Right renal cortex interstitium (tissue), 3 donors: ENCODE data around the gene LBHD2. TPM values are rescaled to one million over a fixed set of nuclear protein-coding genes. Genes with fewer than 3 reads are reported as not detected.

ENCODE experiments used
- polyA plus RNA-seq, 3 donors: library from polyadenylated mRNA; unstranded; fragments of 120-200 nt; gene quantifications; one replicate each; pipeline ENCODE4 v1.2.1, GENCODE V29; 2013; ENCODE audit not compliant: insufficient read length in 3 of 3

LBHD2 gene
- polyA plus RNA-seq, 3 donors, result not detected

Other genes starting within 250 kb of the LBHD2 start
- gene AMN, start 161.5 kb upstream of the LBHD2 start, polyA plus RNA-seq, result 10 to 100 TPM; 15.9 to 22.6 (median 17.7) TPM
- gene CDC42BPB, start 26.7 kb upstream of the LBHD2 start, polyA plus RNA-seq, result 10 to 100 TPM; 69.7 to 74.1 (median 70.4) TPM
- gene EXOC3L4, start 10.5 kb downstream of the LBHD2 start, polyA plus RNA-seq, result 1 to 10 TPM; 1.4 to 2.8 (median 2.0) TPM
- 10 to 100 TPM; 22.4 to 29.4 (median 23.1) TPM for gene TNFAIP2, start 39.3 kb downstream of the LBHD2 start, polyA plus RNA-seq